Thoracic aorta (tissue), 2 donors: ENCODE measurements around the gene OR10A6. TPM values are rescaled to one million over a fixed set of nuclear protein-coding genes. Genes with fewer than 3 reads are reported as not detected.

Experiments
- ATAC-seq: fragments of 150-250 bp; one replicate; pipeline ENCODE4 v1.8.0; 2017; ENCODE audit warnings: low read depth; ENCODE audit not compliant: insufficient number of reproducible peaks, low FRiP score
- DNase-seq: peaks from one replicate; pipeline ENCODE4 v3.0.0-alpha.2; 2020; ENCODE audit warnings: low spot score
- H3K27ac ChIP-seq, 2 donors: fragments of 200-600 bp; sonication (generic); 1 replicate in 1 of 2; 2 replicates in 1 of 2; pipeline ENCODE4 v1.5.1; 2016; ENCODE audit warnings: mild to moderate bottlenecking in 2 of 2, moderate library complexity in 2 of 2
- H3K27me3 ChIP-seq: fragments of 200-600 bp; sonication (generic); replicated peaks from 2 replicates; pipeline ENCODE4 v1.6.0; 2016; ENCODE audit warnings: mild to moderate bottlenecking; ENCODE audit not compliant: insufficient read depth
- H3K36me3 ChIP-seq: fragments of 200-600 bp; sonication (generic); one replicate; pipeline ENCODE4 v1.5.1; 2016
- H3K4me1 ChIP-seq, 2 donors: fragments of 200-600 bp; sonication (generic); 1 replicate in 1 of 2; 2 replicates in 1 of 2; pipeline versions ENCODE4 v1.5.1 to v1.6.0; 2016; ENCODE audit warnings: low read depth in 2 of 2, mild to moderate bottlenecking in 1 of 2; ENCODE audit not compliant: control insufficient read depth in 1 of 2
- H3K4me3 ChIP-seq: fragments of 200-600 bp; sonication (generic); 2 replicates; pipeline ENCODE4 v1.5.1; 2016; ENCODE audit warnings: mild to moderate bottlenecking
- H3K9me3 ChIP-seq: fragments of 200-600 bp; sonication (generic); 2 replicates; pipeline ENCODE4 v1.5.1; 2016
- CTCF ChIP-seq: fragments of 200-600 bp; sonication (generic); IDR thresholded peaks from one replicate; pipeline ENCODE4 v1.5.1; 2019; ENCODE audit warnings: antibody characterized with exemption
- total RNA-seq, 2 donors: library from RNA; depleted of rRNA; stranded (reverse); fragments of >200 nt; gene quantifications; one replicate each; pipeline versions ENCODE4 v1.1.0 to v1.2.3, GENCODE V29; 2016

The OR10A6 gene
- total RNA-seq, 2 donors from 2014 or later, result not detected

DNA sequence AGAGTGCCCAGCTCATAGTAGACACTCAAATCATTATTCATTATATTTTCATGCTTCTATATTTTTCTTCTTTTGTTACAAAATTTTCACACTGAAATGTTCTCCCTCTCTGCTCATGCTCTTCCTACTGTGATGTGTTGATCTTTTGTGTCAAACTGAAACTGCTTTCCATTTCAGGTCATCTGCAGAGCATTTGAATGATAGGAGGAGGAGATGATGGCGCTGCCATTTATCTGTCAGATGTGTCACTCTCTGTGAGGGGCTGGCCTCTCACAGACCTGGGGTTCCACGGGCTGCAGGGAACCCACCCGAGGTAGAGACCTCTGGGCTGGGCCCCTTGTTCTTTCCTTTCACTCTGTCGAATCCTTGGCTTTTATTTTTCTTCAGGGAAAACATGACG lies 41.1 kb downstream of the OR10A6 start:
- no peak for ATAC-seq
- Histone ChIP-seq H3K36me3 (no peaks in the 10 kb centered on the region), H3K27me3 (no peaks in the 10 kb centered on the region), H3K4me3 (no peak overlapping the region), H3K27ac (no peak overlapping the region), H3K4me1 (no peaks in the 10 kb centered on the region), H3K9me3 (no peaks in the 10 kb centered on the region)
- no peak for TF ChIP-seq CTCF
- no peak for DNase-seq

DNA sequence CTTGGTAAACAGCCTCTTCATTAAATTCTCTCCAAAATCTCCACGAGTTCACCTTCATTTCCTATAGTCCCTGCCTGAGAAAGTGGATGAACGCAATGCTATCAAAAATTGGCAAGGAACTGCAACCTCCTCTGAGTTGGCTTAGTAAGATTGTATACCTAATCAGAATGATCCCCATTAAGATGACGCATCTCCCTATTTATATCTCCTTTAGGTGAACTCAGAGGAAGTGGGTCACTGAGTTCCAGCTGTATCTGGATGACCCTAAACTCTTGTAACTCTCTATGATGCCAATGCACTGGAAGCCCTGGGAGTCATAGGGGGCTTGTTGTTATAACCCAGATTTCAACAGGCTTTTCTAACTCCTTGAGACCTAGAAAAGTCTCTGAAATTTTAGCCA lies 48.2 kb downstream of the OR10A6 start:
- Histone ChIP-seq H3K27me3 (no peaks in the 10 kb centered on the region), H3K27ac (no peak overlapping the region), H3K9me3 (no peaks in the 10 kb centered on the region), H3K36me3 (no peaks in the 10 kb centered on the region), H3K4me1 (no peaks in the 10 kb centered on the region), H3K4me3 (no peak overlapping the region)
- ATAC-seq (no peak), DNase-seq (no peak)
- no peak for TF ChIP-seq CTCF

Other genes with a start within 250 kb of the OR10A6 start
- 1 to 10 TPM; 1.2 to 1.5 TPM for gene OVCH2, start 224.8 kb downstream of the OR10A6 start, total RNA-seq
- 1 to 10 TPM in 1 of 2 donors, not detected in 1; 1.2 TPM for gene OR5P2, start 134.3 kb downstream of the OR10A6 start, total RNA-seq
- 1 to 10 TPM in 1 of 2 donors, not detected in 1; 3.1 TPM for gene OR5P3, start 100.4 kb downstream of the OR10A6 start, total RNA-seq
- gene OR10A3, start 10.4 kb upstream of the OR10A6 start, total RNA-seq, result not detected
- under 1 TPM in 1 of 2 donors, not detected in 1; 0.14 TPM for gene NLRP10, start 34.2 kb upstream of the OR10A6 start, total RNA-seq
- 100 to 1,000 TPM; 125 to 166 TPM for gene EIF3F, start 56.1 kb upstream of the OR10A6 start, total RNA-seq
- gene TUB, start 149.9 kb upstream of the OR10A6 start, total RNA-seq, result 1 to 10 TPM; 6.9 to 8.9 TPM
- 10 to 100 TPM; 13.1 to 17.7 TPM for gene RIC3, start 237.8 kb upstream of the OR10A6 start, total RNA-seq